ENCODE measurements around the gene LRRC38.

DNA sequence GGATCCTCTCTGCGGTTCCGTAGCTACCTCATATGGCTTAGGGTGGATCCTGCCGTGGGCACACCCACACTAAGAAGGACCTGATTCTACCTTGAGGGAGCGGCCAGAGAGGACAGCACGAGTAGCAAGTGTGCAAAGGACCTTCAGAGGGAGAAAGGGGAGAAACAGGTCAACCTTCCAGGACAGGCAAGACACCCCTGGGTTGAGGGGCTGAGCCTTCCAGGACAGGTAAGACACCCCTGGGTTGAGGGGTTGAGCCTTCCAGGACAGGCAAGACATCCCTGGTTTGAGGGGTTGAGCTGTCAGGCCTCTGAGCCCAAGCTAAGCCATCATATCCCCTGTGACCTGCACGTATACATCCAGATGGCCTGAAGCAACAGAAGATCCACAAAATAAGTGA, 46.7 kb upstream of the LRRC38 start:
- TF ChIP-seq, protein P1, sequence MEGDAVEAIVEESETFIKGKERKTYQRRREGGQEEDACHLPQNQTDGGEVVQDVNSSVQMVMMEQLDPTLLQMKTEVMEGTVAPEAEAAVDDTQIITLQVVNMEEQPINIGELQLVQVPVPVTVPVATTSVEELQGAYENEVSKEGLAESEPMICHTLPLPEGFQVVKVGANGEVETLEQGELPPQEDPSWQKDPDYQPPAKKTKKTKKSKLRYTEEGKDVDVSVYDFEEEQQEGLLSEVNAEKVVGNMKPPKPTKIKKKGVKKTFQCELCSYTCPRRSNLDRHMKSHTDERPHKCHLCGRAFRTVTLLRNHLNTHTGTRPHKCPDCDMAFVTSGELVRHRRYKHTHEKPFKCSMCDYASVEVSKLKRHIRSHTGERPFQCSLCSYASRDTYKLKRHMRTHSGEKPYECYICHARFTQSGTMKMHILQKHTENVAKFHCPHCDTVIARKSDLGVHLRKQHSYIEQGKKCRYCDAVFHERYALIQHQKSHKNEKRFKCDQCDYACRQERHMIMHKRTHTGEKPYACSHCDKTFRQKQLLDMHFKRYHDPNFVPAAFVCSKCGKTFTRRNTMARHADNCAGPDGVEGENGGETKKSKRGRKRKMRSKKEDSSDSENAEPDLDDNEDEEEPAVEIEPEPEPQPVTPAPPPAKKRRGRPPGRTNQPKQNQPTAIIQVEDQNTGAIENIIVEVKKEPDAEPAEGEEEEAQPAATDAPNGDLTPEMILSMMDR (IDR thresholded peaks at IDR 0.05; ENCODE audit: low read depth, low read length), result no peak
- TF ChIP-seq, protein P2, sequence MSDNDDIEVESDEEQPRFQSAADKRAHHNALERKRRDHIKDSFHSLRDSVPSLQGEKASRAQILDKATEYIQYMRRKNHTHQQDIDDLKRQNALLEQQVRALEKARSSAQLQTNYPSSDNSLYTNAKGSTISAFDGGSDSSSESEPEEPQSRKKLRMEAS (IDR thresholded peaks at IDR 0.05; ENCODE audit: low read depth, low read length), result no peak
